ENCODE measurements around the gene ATOH8.

ATOH8 gene

DNA sequence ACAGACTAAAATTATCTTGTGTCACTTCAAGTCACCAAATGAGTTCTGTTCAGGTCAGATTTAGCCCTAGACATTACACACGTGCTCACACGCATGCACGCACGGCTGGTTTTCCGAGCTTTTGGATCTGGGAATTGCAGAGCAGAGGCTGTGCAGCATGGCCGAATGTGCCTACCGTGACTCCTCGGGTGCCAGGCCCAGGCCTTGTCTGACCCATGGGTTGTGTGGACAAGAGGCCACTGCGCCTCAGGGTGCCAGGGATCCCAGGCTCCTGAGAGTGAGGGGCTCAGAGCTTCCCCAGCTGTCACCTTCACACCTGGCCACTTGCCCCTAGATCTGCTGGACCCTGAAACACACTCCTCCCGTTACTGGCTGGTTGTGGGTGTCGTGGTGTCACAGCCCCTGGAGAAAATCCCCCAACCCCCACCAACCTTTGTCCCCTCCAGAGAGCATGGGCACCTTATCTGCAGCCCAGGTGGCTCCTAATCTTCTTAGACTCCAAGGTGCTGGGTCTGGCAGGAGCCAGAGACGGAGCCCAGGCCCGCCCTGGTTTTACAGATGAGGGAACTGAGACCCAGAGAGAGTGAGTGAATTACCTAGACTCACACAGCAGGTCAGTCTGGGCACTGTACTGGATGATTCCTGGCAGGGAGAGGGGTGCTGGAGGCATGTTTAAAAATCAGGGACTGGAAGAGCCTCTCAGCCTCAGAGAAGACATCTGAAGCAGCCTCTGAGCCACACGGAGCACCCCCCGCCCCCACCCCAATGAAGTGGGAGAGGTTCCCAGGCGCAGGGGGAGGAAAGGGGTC is 56.8 kb downstream of the ATOH8 start:
- Histone ChIP-seq H3K4me1 (ENCODE audit: control insufficient read depth, insufficient read depth, low read depth, low read length) (peaks cover 2% of the 10 kb centered on the region), H3K14ac (ENCODE audit: low read length in 2 of 2) (no peak overlapping the region), H3K4me2 (ENCODE audit: low read length, poor library complexity, severe bottlenecking) (no peak overlapping the region), H2BK120ac (ENCODE audit: low read depth, low read length) (no peak overlapping the region), H3K23ac (ENCODE audit: low read length in 2 of 2) (no peak overlapping the region), H2AFZ (ENCODE audit: low read depth, low read length) (no peak overlapping the region), H3K9me3 (ENCODE audit: control insufficient read depth, low read length) (no peaks in the 10 kb centered on the region), H4K91ac (ENCODE audit: low read length) (peak overlapping the region; percentile 34), H2AK5ac (ENCODE audit: low read length, severe bottlenecking) (no peak overlapping the region), H2BK12ac (ENCODE audit: low read length in 2 of 2) (no peak overlapping the region), H3K4ac (ENCODE audit: low read depth in 1 of 2, low read length in 2 of 2) (no peak overlapping the region), H3K36me3 (ENCODE audit: control insufficient read depth in 1 of 2, insufficient read depth in 2 of 2, low read depth in 1 of 2, low read length in 2 of 2) (no peaks in the 10 kb centered on the region), H3K18ac (ENCODE audit: low read depth in 1 of 2, low read length in 2 of 2) (no peak overlapping the region), H2BK5ac (ENCODE audit: low read depth, low read length, poor library complexity, severe bottlenecking) (no peak overlapping the region), H2BK15ac (ENCODE audit: low read depth, poor library complexity, severe bottlenecking) (peak overlapping the region; percentile 29), H3K79me1 (replicated peaks; ENCODE audit: low read length, poor library complexity, severe bottlenecking) (no peaks in the 10 kb centered on the region), H3K27me3 (ENCODE audit: control insufficient read depth in 1 of 2, insufficient read depth in 1 of 2, low read length in 2 of 2) (peaks cover 0 to 12% of the 10 kb centered on the region in 2 experiments), H3K4me3 (ENCODE audit: insufficient read depth in 1 of 2, low read depth in 1 of 2, low read length in 2 of 2) (no peak overlapping the region), H3K9ac (ENCODE audit: low read length) (no peak overlapping the region), H4K8ac (ENCODE audit: low read length) (no peak overlapping the region), H3K27ac (ENCODE audit: low read length, poor library complexity, severe bottlenecking) (no peak overlapping the region)
- DNase-seq, result no peak
- WGBS, result 85% methylated on average over 16 of the region's 16 CpGs

DNA sequence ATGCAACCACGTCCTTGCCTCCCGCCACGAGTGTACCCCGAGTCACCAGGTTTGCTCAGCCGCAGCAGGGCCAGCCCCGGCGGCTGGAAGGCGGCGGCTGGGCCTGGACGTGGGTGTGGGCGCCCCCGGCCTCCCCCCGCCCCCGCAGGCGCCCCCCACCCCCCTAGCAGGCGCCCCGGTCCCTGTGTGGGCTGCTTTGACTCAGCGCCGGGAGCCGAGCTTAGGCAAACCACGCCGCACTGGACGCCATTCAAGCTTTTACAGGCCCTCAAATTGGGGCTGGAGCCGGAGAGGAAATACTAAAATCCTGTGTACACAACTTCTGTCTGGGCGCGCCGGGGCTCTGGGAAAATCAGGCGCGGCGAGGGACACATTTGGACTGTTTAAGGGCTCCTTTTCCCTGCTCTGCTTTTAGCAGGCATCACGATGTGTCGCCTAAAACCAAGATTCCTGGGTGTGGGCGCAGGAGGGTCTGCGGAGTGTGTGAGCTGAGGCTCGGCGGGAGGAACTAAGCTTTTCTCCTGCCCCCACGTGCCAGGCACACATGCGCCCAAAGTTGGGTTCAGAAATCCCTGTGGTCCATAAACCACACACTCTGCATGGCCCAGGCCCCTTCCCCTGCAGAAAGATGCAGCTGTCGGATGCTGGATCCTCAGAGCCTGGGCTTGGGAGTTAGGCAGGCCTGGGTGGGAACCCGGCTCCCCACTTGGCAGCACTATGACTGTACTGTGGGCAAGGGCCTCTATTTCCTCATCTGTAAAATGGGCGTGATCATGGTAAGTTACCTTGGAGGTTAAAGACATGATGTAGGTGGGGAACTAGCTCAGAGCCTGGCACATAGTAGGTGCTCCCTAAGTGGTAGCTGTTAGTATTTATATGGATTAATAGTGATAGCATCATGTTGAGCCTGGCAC is 57.6 kb downstream of the ATOH8 start:
- H3K27me3 ChIP-seq (ENCODE audit: control insufficient read depth in 1 of 2, insufficient read depth in 1 of 2, low read length in 2 of 2), result peaks cover 0 to 14% of the 10 kb centered on the region in 2 experiments
- no peaks in the 10 kb centered on the region for H3K36me3 ChIP-seq (ENCODE audit: control insufficient read depth in 1 of 2, insufficient read depth in 2 of 2, low read depth in 1 of 2, low read length in 2 of 2)
- H2BK5ac ChIP-seq (ENCODE audit: low read depth, low read length, poor library complexity, severe bottlenecking), result no peak overlapping the region
- H3K79me1 ChIP-seq (replicated peaks; ENCODE audit: low read length, poor library complexity, severe bottlenecking), result no peaks in the 10 kb centered on the region
- no peak overlapping the region for H2BK12ac ChIP-seq (ENCODE audit: low read length in 2 of 2)
- no peak overlapping the region for H3K23ac ChIP-seq (ENCODE audit: low read length in 2 of 2)
- H3K9me3 ChIP-seq (ENCODE audit: control insufficient read depth, low read length), result no peaks in the 10 kb centered on the region
- no peak overlapping the region for H2AK5ac ChIP-seq (ENCODE audit: low read length, severe bottlenecking)
- H3K27ac ChIP-seq (ENCODE audit: low read length, poor library complexity, severe bottlenecking), result no peak overlapping the region
- no peak for DNase-seq
- H3K18ac ChIP-seq (ENCODE audit: low read depth in 1 of 2, low read length in 2 of 2), result no peak overlapping the region
- peak overlapping the region; percentile 34 for H4K91ac ChIP-seq (ENCODE audit: low read length)
- no peak overlapping the region for H3K4ac ChIP-seq (ENCODE audit: low read depth in 1 of 2, low read length in 2 of 2)
- no peak overlapping the region for H2AFZ ChIP-seq (ENCODE audit: low read depth, low read length)
- no peak overlapping the region for H4K8ac ChIP-seq (ENCODE audit: low read length)
- no peak overlapping the region for H3K4me3 ChIP-seq (ENCODE audit: insufficient read depth in 1 of 2, low read depth in 1 of 2, low read length in 2 of 2)
- no peak overlapping the region for H2BK15ac ChIP-seq (ENCODE audit: low read depth, poor library complexity, severe bottlenecking)
- no peak overlapping the region for H3K4me2 ChIP-seq (ENCODE audit: low read length, poor library complexity, severe bottlenecking)
- H2BK120ac ChIP-seq (ENCODE audit: low read depth, low read length), result no peak overlapping the region
- WGBS, result 81% methylated on average over 35 of the region's 41 CpGs
- H3K14ac ChIP-seq (ENCODE audit: low read length in 2 of 2), result no peak overlapping the region
- peaks cover 2% of the 10 kb centered on the region for H3K4me1 ChIP-seq (ENCODE audit: control insufficient read depth, insufficient read depth, low read depth, low read length)
- H3K9ac ChIP-seq (ENCODE audit: low read length), result peak overlapping the region; percentile 64

DNA sequence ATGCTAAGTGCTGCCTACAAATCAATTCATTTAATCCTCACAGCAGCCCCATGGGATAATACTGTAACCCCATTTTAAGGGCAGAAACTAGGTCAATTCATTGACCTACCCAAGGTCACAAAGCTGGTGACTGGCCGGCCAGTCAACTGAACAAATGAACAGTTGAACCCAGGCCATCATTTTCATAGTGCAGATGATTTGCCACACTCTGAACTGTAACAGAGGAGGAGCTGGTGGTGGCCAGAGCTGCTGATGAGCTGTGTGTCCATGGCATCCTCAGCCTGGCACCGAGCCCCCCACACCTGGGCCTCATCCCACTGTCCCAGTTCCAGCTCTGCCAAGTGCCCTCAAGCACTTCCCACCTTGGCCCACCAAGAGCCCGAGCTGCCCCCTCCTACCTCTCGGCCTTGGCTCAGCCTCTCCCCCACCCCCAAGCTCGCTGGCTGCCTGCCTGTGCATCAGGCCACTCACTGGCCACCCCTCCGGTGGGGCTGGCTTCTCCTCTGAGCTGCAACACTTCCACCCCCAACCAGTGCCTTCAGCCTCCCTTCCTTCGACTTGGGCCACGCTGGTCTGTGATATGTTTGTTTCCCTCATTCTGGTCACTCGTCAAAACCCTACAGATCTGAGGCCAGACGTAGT is 58.4 kb downstream of the ATOH8 start:
- no peak overlapping the region for H2AFZ ChIP-seq (ENCODE audit: low read depth, low read length)
- no peak overlapping the region for H3K4me2 ChIP-seq (ENCODE audit: low read length, poor library complexity, severe bottlenecking)
- H2BK120ac ChIP-seq (ENCODE audit: low read depth, low read length), result no peak overlapping the region
- H3K18ac ChIP-seq (ENCODE audit: low read depth in 1 of 2, low read length in 2 of 2), result no peak overlapping the region
- no peak overlapping the region for H2BK5ac ChIP-seq (ENCODE audit: low read depth, low read length, poor library complexity, severe bottlenecking)
- H3K36me3 ChIP-seq (ENCODE audit: control insufficient read depth in 1 of 2, insufficient read depth in 2 of 2, low read depth in 1 of 2, low read length in 2 of 2), result no peaks in the 10 kb centered on the region
- no peak overlapping the region for H3K9ac ChIP-seq (ENCODE audit: low read length)
- H3K14ac ChIP-seq (ENCODE audit: low read length in 2 of 2), result no peak overlapping the region
- 85% methylated on average over 9 of the region's 10 CpGs for WGBS
- no peak overlapping the region for H4K8ac ChIP-seq (ENCODE audit: low read length)
- H3K79me1 ChIP-seq (replicated peaks; ENCODE audit: low read length, poor library complexity, severe bottlenecking), result no peaks in the 10 kb centered on the region
- H3K27me3 ChIP-seq (ENCODE audit: control insufficient read depth in 1 of 2, insufficient read depth in 1 of 2, low read length in 2 of 2), result peaks cover 0 to 14% of the 10 kb centered on the region in 2 experiments
- no peak overlapping the region for H3K27ac ChIP-seq (ENCODE audit: low read length, poor library complexity, severe bottlenecking)
- DNase-seq, result no peak
- no peak overlapping the region for H4K91ac ChIP-seq (ENCODE audit: low read length)
- no peak overlapping the region for H2BK12ac ChIP-seq (ENCODE audit: low read length in 2 of 2)
- no peaks in the 10 kb centered on the region for H3K4me1 ChIP-seq (ENCODE audit: control insufficient read depth, insufficient read depth, low read depth, low read length)
- H2BK15ac ChIP-seq (ENCODE audit: low read depth, poor library complexity, severe bottlenecking), result no peak overlapping the region
- H3K4ac ChIP-seq (ENCODE audit: low read depth in 1 of 2, low read length in 2 of 2), result no peak overlapping the region
- H3K4me3 ChIP-seq (ENCODE audit: insufficient read depth in 1 of 2, low read depth in 1 of 2, low read length in 2 of 2), result no peak overlapping the region
- no peaks in the 10 kb centered on the region for H3K9me3 ChIP-seq (ENCODE audit: control insufficient read depth, low read length)
- no peak overlapping the region for H2AK5ac ChIP-seq (ENCODE audit: low read length, severe bottlenecking)
- no peak overlapping the region for H3K23ac ChIP-seq (ENCODE audit: low read length in 2 of 2)

Measured in mesenchymal stem cell (in vitro differentiated cells and primary cell).